HG03108 (cell line): Measurements from ENCODE around the gene ITPK1.
"Not testable (repeated sequence)": the region's sequence is repeated elsewhere in the genome, so short reads cannot be mapped to it uniquely, and the experiment has no call there.

Experiments used
- ATAC-seq: cut with Tn5 transposase; IDR thresholded peaks from one replicate; pipeline ENCODE4 v1.9.1; 2021; ENCODE audit warnings: moderate library complexity; ENCODE audit not compliant: unreplicated experiment

ITPK1 gene

DNA sequence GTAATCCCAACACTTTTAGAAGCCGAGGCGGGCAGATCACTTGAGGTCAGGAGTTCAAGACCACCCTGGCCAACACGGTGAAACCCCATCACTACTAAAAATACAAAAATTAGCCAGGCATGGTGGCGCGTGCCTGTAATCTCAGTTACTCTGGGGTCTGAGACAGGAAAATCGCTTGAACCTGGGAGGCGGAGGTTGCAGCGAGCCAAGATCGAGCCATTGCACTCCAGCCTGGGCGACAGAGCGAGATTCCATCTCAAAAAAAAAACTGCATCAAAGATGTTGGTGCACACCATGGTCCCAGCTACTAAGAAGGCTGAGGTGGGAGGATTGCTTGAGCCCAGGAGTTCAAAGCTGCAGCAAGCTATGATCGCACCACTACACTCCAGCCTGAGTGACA is 53.7 kb downstream of the ITPK1 start:
- not testable (repeated sequence) for ATAC-seq

DNA sequence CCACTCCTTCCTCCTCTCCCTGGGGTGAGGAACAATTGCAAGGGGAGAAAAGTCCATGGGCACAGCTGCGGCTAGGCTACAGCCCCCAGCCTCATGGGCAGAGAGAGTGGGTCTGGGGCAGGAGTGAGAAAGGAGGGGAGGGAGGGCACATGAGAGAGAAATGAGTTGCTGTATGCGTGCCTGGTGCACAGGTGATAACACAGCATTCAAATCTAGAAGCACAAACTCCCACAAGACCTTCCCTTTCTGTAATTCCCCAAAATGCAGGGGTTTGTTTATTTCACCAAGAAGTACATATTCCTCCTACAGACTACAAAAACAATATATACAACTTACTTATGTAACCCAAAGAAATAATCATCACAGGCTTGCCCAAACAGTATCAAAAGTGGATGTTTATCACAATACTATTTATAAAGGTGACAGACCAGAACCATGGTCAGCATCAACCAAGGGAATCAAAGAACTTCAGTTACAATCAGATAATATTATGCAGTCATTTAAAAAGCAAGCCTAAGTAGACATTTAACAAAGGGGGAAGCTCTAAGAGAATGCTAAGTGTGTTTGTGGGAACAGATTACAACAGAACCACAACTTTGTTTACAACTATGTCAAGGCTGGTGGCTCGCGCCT is 54.2 kb downstream of the ITPK1 start:
- no peak for ATAC-seq

DNA sequence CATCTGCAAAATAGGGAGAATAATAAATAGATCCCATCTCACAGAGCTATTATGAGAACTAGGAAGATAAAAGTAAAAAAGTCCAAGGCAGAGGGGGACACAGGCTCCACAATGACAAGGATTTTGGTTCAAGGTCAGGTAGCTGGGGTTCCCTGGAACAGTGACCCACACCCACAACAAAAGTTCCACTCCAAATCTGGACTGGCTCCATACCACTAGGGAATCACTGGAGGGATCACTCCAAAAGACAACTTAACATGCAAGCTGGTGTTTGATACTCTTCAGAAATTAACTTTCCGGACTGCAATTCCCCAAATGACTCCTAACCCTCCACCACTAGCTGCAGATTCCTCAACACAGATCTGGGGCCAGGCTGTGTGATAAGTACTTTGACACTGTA is 54.9 kb downstream of the ITPK1 start:
- no peak for ATAC-seq

DNA sequence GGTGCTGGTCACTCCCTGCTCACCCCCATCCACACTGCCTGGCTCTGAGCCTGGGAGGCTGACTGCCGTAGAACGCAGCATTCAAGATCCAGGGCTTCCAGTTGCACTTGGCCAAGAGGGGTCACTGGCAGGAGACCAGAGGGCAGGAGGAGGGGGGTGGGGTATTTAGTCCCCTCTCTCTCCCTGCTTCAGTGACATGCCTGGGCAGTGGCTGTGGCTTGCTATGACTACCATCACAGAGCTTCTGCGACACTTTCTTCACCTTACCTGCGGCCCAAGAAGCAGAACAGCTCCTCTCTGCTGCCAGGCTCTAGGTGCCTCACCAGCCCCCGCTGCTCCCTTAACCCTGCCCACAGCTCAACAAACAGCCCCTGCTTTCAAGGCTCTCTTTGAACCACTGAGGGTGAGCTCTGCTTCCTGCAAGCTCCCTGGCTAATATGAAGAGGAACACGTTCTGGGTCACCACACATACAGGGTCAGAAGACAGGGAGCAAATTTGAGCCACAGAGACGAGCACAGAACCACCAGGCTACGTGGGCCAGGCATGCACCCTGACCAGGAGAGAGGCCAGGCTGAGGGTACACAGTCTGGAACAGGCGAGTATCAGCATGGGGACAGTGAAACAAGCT is 55.7 kb downstream of the ITPK1 start:
- no peak for ATAC-seq

DNA sequence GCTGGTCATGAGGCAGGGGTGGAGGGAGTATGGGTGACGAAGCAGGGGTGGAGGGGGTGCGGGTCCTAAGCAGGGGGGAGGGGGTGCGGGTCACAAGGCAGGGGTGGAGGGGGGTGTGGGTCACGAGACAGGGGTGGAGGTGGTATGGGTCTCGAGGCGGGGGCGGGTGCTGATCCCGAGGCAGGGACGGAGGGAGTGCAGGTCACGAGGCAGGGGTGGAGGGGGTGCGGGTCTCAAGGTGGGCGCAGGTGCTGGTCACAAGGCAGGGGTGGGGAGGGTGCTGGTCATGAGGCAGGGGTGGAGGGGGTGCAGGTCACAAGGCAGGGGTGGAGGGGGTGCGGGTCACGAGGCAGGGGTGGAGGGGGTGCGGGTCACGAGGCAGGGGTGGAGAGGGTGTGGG is 56.5 kb downstream of the ITPK1 start:
- ATAC-seq, result no peak

DNA sequence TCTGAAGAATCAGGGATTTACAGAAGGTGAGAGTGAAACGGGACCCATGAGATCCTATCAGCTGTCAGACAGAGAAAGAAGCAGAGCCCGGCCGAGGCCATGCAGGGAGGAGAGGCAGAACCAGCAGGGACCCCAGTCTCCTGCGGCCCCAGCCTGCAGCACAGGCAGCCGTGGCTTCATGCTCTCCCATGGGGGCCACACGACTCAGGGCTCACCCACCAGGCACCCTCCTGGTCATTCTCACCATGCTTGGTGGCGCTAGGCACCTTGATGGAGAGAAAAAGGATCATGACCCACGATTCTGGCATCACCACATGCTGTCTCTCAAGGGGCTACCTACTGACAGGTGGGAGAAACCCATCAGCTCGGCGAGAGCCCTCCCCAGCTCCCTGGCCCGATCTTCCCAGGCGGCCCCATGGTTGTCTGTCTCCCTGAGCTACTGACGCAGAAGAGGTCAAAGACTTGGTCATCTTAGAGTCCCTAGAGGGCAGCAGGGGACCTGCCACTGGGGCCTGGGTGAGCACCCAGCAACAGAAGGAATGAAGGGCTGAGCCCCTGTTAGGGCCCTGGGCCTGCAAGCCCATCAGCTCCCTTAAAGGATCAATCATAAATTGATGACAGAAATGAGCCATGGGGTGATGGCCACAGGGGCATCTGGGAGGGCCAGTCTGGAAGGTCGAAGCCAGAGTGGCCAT is 58.0 kb downstream of the ITPK1 start:
- ATAC-seq, result no peak

DNA sequence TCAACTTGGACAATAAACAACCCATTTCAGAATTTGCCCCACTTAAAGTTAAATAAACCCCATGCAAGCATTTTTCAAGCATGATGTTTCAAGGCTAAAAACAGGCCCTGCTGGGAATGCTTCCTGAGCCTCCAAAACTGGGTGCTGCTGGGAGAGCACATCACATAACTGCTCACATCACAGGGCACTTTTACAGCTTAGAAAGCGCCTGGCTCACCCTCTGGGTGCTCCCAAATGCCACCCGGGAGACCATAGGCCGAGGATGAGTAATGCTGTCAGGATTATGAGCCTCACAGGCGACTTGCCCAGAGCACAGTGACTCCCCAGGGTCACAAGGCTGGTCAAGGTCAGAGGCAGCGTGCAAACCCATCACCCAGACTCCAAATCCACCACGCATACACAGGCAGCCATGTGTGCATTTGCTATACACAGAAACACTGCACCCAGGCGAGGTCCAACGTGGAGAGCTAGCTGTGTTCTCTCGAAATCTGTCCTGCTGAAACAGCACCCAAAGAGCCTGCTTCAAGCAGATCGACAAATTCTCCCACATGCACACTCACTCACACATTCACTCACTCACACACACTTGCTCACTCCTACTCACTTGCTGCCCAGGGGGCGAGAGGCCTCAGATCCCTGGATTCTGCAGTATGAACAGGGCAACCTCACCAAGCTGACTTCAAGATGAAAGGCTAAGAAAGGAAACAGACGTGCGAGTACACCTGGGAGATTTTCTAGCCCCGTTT is 58.7 kb downstream of the ITPK1 start:
- no peak for ATAC-seq

DNA sequence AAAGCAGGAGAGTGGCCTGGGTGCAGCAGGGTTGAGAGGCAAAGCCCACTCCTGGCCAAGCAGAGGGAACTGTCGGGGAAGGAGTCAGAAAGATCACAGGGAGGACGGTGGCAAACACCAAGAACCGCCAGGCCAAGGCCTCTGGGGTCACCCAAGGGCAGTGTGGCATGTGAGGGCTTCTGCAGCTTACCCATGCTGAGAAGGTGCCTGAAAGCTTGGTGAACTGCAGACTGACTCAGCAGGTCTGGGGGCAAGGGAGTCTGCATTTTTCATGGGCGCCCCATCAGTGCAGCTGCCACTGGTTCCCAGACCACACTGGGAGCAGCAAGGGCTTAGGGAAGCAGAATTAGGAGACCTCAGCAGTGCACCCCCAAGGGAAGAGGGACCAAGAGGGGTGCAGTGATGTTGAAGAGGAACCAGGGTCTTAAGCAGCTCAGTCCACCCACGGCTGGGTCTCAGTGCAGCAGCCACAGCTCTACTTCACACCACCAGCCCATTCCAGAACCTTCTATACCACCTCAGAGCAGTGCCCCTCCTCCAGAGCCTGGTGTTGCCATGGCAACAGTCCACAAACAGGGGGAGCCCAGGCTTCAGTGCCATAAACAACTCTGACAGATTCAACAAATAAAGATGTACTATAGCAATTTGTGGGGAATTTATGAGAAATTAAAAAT is 59.4 kb downstream of the ITPK1 start:
- ATAC-seq, result no peak

DNA sequence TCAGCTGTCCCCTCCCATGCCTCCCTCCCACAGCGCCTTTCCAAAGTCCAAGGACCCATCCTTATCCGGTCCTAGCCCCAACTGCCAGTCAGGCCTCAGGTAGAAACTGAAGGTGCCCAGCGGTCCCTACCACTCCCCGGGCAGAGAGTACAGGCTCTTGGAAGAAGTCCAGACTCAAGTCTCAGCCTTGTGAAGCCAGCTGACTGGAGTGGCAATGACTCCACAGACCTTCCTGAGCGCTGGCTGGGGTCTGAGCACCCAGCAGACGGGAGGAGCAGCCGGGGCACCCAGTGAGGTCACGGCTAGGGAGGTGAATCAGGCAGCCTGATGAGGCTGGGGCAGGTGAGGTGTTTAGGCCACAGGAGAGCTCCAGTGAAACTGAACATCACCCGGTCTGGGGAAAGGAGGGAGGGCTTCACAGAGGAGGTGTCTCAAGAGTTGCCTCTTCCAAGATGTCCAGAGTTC is 60.0 kb downstream of the ITPK1 start:
- ATAC-seq, result no peak

DNA sequence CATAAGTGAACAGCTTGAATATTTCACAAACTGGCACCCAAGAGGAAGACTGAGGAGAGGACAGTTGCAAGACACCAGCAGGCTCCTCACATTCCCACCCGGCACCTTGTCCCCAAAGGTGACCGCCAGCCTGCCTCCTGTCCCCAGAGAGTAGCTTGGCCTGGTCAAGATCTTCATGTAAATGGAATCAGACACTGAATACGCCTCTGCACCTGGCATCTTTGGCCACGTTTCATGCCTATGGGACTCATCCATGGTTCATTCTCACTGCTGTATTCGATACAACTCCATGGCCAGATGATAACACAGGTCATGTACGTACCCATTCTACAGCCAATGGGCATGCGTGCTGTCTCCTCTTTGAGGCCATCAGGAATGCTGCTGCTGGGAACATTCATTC is 60.8 kb downstream of the ITPK1 start:
- ATAC-seq, result no peak

DNA sequence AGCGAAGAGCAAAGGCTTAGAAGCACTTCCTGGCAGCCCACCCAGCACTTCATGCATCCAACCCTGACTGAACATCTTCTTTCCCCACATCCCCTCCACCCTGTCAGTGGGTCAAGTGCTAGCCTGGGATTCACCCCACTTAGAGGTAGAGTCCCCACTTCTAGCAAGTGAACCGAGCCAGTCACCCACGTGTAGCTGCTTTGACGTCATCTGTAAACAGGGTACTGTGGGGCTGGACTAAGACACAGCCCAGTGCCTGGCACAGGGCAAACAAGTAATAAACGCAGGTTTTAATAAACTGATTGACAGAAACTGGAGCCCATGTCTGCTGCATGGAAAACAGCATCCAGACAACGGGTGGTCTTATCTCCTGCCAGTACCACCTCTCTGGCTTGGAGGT is 61.7 kb downstream of the ITPK1 start:
- no peak for ATAC-seq

DNA sequence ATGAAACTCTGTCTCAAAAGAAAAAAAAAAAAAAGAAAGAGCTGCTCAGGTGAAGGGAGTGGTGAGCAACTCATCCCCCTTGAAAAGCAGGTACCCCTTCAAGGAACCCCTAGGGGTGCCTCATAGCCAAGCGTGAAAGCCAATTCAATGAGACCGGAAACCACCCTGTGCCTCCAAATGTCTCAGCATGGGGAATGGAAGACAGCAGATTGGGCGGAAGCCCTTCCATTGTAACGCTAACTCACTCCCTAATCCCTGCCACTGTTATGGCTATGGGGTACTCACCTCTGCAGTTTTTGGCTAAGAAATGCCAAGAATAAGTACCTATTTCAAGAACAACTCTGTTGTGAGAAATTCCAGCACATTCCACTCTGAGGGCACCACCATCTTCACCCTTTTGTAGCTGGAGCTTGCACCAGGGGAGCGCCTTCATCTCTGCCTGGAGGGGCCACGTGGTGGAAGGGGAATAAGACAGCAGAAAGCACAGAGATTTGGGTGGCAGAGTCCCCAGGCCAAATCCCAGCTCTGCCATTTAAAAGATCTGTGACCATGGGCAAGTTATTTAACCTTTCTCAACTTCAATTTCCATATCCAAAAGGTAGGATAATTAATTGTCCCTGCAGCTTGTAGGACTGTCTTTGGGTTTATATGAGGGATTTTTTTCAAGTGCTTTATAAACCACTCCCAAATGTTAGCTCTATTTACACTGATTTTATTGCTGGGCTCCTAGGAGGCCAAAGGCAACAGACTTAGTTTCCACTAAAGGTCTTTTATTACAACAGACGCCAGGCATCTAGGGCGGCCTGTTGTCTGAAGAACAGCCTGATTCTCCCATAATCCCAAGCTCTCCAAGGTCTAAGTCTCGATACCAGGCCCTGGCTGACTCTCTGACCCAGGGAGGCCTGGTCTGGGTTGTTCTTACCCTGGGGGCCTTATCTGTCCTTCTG is 63.9 kb downstream of the ITPK1 start:
- no peak for ATAC-seq

DNA sequence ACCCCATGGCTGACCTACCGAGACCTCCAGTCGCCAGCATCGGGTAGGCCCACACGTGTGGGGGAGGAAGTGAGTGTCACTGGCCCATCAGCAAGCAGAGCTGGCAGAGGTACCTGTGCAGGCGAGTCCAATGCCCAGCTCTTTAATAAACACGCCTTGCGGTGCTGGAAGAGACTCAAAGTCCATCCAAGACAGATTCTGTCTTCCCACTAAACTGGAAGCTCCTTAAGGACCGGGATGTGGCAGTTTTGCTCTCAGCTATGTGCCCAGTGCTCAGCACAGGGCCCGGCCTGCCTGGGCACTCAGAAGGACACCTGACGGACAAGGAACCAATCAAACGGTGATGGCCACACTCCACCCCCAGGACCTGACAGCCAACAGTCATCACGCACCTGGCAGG is 65.0 kb downstream of the ITPK1 start:
- ATAC-seq, result no peak

DNA sequence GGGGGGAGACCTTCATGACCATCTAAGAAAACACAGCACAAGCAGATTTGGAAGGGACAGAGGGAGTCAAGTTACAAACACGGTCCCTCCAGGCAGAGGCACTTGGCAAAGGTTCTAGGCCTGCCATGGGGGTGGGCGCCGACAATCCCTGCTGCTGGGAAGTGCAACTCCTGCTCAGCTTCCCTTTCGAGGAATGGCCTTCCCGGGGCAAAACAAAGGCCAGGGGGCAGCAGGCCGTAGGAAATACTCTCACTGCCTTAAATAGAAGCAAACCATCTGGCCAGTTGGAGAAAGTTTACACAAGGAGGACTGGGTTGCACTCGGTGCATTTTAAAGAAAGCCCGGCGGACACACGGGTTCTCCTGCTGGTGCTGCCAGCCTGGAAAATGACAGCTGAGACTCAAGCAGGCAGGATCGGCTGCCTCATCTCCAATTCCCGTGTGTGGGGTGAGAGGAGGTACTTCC is 65.8 kb downstream of the ITPK1 start:
- no peak for ATAC-seq

DNA sequence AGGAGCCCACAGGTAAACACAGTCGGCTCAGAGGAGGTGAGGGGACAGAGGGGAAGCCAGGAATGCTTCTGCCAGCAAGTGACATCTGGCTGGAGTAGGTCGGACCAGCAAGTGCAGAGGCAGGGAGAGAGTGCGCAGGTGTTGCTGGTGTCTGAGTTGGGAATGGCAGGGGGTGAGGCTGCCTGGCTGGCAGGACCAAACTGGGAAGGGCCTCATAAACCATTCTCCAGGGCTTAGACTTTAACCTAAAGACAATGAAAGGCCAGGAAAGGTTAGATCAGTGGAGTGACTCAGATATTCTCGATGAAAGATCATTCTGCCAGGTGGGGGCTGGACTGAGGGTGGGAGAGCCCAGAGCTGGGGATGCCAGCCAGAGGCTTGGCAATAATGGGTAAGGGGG is 66.4 kb downstream of the ITPK1 start:
- no peak for ATAC-seq

DNA sequence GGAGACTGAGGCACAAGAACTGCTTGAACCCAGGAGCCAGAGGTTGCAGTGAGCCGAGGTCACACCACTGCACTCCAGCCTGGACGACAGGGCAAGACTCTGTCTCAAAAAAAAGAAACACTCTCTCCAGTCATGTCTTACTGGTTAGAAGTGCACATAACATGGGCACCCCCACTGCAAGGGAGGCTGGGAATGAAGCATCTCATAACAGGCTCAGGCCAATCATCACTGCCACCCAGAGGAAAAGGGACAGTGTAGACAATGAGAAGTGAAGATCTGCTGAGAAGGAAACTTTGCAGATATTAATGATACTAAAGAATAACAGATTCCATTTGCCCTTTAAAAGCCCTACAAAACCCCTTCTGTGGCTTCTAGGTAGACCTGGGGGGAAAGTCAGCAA is 66.9 kb downstream of the ITPK1 start:
- ATAC-seq, result no peak

DNA sequence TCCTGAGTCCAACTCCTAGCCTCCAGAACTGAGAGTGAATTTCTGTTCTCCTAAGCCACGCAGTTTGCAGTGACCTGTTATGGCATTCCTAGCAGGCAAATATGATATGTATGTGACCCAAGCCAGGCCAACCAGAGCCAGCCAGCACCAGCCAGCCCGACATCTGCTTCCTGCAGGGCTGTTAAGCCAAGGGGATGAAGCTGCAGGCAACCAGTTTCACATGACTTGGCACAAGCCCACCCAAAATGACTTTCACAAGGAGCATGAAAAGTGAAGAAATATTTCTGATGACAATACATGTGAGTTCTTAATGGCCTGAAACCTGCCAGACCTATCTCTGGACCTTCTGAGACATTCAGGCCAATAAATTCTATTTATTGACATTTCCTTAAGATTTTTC is 68.1 kb downstream of the ITPK1 start:
- ATAC-seq, result no peak

DNA sequence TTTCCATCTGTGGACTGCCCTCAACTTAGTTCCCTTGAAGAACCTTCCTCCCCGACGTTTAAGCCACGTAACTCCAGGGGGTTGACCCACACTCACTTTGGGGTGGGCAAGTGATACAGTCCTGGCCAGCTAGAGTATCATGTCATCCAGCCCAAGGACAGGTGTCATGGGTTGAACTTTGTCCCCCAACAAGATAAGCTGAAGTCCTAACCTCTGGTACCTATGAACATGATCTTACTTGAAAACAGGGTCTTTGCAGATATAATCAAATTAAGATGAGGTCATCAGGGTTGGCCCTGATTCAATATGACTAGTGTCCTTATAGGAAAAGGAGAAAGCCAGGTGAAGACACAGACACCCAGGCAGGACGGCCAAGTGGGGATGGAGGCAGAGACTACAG is 68.6 kb downstream of the ITPK1 start:
- no peak for ATAC-seq

DNA sequence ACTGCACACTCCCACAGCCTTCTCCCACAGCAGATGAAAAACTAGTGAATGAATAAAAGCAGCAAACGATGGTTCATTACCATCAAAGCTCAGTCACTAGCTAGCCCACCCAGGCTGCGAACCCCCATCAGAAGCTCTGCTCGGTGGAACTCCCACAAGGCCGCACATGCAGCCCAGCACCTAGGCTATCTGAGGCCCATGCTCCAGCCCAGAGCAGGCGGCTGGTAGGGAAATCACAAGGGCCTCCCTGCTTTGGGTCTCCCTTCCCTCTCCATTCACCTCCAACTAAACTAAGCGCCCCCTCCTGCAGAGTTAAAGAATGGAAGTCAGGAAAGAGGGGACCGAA is 69.0 kb downstream of the ITPK1 start:
- no peak for ATAC-seq
